ENCODE measurements around the gene CSTF1.
"Not testable (repeated sequence)": the region's sequence is repeated elsewhere in the genome, so short reads cannot be mapped to it uniquely, and the experiment has no call there.

Gene CSTF1

GRCh38 chr20:56371977-56372376 lies 20.5 kb upstream of the CSTF1 start:
- DNase-seq = no peak

- DNase-seq = no peak
Measured at GRCh38 chr20:56372850-56373249, 19.6 kb upstream of the CSTF1 start.

- peak; percentile 95 to 97 for DNase-seq
Measured at GRCh38 chr20:56373942-56374341, 18.5 kb upstream of the CSTF1 start.

GRCh38 chr20:56376331-56376730 lies 16.1 kb upstream of the CSTF1 start:
- no peak for DNase-seq

GRCh38 chr20:56378386-56378785 lies 14.1 kb upstream of the CSTF1 start:
- DNase-seq = no peak

GRCh38 chr20:56380375-56380774 lies 12.1 kb upstream of the CSTF1 start:
- DNase-seq = no peak

GRCh38 chr20:56381501-56381900 lies 10.9 kb upstream of the CSTF1 start:
- no peak for DNase-seq

- no peak for DNase-seq
Measured at GRCh38 chr20:56382696-56383095, 9.7 kb upstream of the CSTF1 start.

- no peak for DNase-seq
Measured at GRCh38 chr20:56383334-56383733, 9.1 kb upstream of the CSTF1 start.

GRCh38 chr20:56385130-56385529 lies 7.3 kb upstream of the CSTF1 start:
- no peak for DNase-seq

- DNase-seq = no peak
Measured at GRCh38 chr20:56386219-56386618, 6.2 kb upstream of the CSTF1 start.

- DNase-seq = no peak
Measured at GRCh38 chr20:56388882-56389281, 3.6 kb upstream of the CSTF1 start.

GRCh38 chr20:56389807-56390206 lies 2.6 kb upstream of the CSTF1 start:
- DNase-seq = no peak

GRCh38 chr20:56390396-56390795 lies 2.0 kb upstream of the CSTF1 start:
- DNase-seq = not testable (repeated sequence)

- DNase-seq = peak; percentile 9 to 19
Measured at GRCh38 chr20:56391037-56391436, 1.4 kb upstream of the CSTF1 start.

- no peak for DNase-seq
Measured at GRCh38 chr20:56391596-56392131, 781 bp upstream of the CSTF1 start.

GRCh38 chr20:56392881-56393482 lies 537 bp downstream of the CSTF1 start:
- no peak for DNase-seq

- DNase-seq = no peak
Measured at GRCh38 chr20:56393653-56394052, 1.2 kb downstream of the CSTF1 start.

GRCh38 chr20:56395166-56395565 lies 2.7 kb downstream of the CSTF1 start:
- no peak for DNase-seq

- peak; percentile 59 to 70 for DNase-seq
Measured at GRCh38 chr20:56400001-56400640, 7.7 kb downstream of the CSTF1 start.

- DNase-seq = no peak
Measured at GRCh38 chr20:56403465-56403864, 11.0 kb downstream of the CSTF1 start.

- DNase-seq = not testable (repeated sequence)
Measured at GRCh38 chr20:56405356-56405755, 12.9 kb downstream of the CSTF1 start.

GRCh38 chr20:56406910-56407309 lies 14.5 kb downstream of the CSTF1 start:
- DNase-seq = no peak

- peak; percentile 80 for DNase-seq
Measured at GRCh38 chr20:56409521-56409920, 17.1 kb downstream of the CSTF1 start.

- DNase-seq = no peak
Measured at GRCh38 chr20:56409956-56410355, 17.5 kb downstream of the CSTF1 start.

Measured in AML-193 (cell line).